Smooth muscle cell (in vitro differentiated cells): ENCODE data around the gene GMDS. TPM values are rescaled to one million over a fixed set of nuclear protein-coding genes. Genes with fewer than 3 reads are reported as not detected.

Experiments used
- DNase-seq: peaks from one replicate; lab custom pipeline; 2025; ENCODE audit not compliant: unreplicated experiment; lab: John Stamatoyannopoulos, UW
- H2AFZ ChIP-seq: fragments of 200-600 bp; sonication (generic); 2 replicates; pipeline ENCODE4 v1.6.0; 2016; ENCODE audit warnings: antibody characterized with exemption, low read depth, mild to moderate bottlenecking
- H3F3A ChIP-seq: fragments of 200-600 bp; sonication (generic); 2 replicates; pipeline ENCODE4 v1.6.0; 2017; ENCODE audit warnings: antibody characterized with exemption, low read depth
- H3K27ac ChIP-seq: fragments of 200-600 bp; sonication (generic); 2 replicates; pipeline ENCODE4 v1.5.1; 2016; ENCODE audit warnings: low read depth, mild to moderate bottlenecking
- H3K27me3 ChIP-seq: fragments of 200-600 bp; sonication (generic); 2 replicates; pipeline ENCODE4 v1.6.1; 2016; ENCODE audit warnings: low read depth, mild to moderate bottlenecking
- H3K36me3 ChIP-seq: fragments of 200-600 bp; sonication (generic); 2 replicates; pipeline ENCODE4 v1.5.1; 2016; ENCODE audit warnings: low read depth
- H3K4me1 ChIP-seq: fragments of 200-600 bp; sonication (generic); 2 replicates; pipeline ENCODE4 v1.5.1; 2016; ENCODE audit warnings: low read depth
- H3K4me2 ChIP-seq: fragments of 200-600 bp; sonication (generic); 2 replicates; pipeline ENCODE4 v1.6.0; 2016; ENCODE audit warnings: mild to moderate bottlenecking
- H3K4me3 ChIP-seq: fragments of 200-600 bp; sonication (generic); 2 replicates; pipeline ENCODE4 v1.5.1; 2016; ENCODE audit warnings: mild to moderate bottlenecking
- H3K79me2 ChIP-seq: fragments of 200-600 bp; sonication (generic); 2 replicates; pipeline ENCODE4 v1.6.0; 2016; ENCODE audit warnings: low read depth, mild to moderate bottlenecking
- H3K9ac ChIP-seq: fragments of 200-600 bp; sonication (generic); 2 replicates; pipeline ENCODE4 v1.6.0; 2016; ENCODE audit warnings: low read depth
- H3K9me3 ChIP-seq: fragments of 200-600 bp; sonication (generic); replicated peaks from 2 replicates; pipeline ENCODE4 v1.5.1; 2016; ENCODE audit warnings: low read depth
- H4K20me1 ChIP-seq: fragments of 200-600 bp; sonication (generic); 2 replicates; pipeline ENCODE4 v1.6.0; 2016; ENCODE audit warnings: low read depth
- WGBS: methylation state at CpG from one replicate; pipeline ENCODE4 v1.1.7; 2016; ENCODE audit warnings: low lambda C conversion rate; 5-methylcytosine and 5-hydroxymethylcytosine counted together
- polyA plus RNA-seq: library from polyadenylated mRNA; unstranded; fragments of >200 nt; fragmentation: Nextera tagmentation; extraction: Ambion mirVana; gene quantifications from 2 replicates; pipeline ENCODE4 v1.2.1, GENCODE V29; 2016
- total RNA-seq: library from RNA; depleted of rRNA; stranded (reverse); fragments of >200 nt; gene quantifications from 2 replicates; pipeline ENCODE4 v1.2.3, GENCODE V29; 2014
- TF ChIP-seq, protein P1 (sequence below): fragments of 200-600 bp; sonication (generic); IDR thresholded peaks from 2 replicates; pipeline ENCODE4 v1.5.1; 2017; ENCODE audit warnings: borderline replicate concordance, mild to moderate bottlenecking, antibody characterized with exemption; ENCODE audit not compliant: insufficient read depth, poor library complexity, severe bottlenecking

GMDS gene
- total and polyA plus RNA-seq, 2 experiments from 2014 or later, result 3.7 to 8.5 TPM

DNA sequence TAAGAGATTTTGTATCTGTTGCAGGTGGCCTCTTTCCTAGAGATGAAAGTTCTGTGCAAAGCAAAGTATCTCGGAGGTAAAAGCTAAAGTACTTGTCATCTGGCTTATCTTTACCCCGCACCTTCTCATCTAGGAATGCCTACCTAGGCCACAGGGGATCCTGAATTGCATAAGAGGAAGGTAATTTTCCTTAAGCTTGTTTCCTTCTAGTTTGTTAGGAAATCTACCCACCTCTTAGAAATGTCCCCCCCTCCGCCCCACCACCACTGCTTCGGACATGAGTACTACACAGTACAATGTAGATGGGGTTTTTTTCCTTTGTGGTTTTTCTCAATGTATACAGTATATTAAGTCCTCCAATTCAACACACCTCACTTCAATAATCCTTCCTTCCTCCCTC is 614.2 kb downstream of the GMDS start:
- TF ChIP-seq, protein P1, sequence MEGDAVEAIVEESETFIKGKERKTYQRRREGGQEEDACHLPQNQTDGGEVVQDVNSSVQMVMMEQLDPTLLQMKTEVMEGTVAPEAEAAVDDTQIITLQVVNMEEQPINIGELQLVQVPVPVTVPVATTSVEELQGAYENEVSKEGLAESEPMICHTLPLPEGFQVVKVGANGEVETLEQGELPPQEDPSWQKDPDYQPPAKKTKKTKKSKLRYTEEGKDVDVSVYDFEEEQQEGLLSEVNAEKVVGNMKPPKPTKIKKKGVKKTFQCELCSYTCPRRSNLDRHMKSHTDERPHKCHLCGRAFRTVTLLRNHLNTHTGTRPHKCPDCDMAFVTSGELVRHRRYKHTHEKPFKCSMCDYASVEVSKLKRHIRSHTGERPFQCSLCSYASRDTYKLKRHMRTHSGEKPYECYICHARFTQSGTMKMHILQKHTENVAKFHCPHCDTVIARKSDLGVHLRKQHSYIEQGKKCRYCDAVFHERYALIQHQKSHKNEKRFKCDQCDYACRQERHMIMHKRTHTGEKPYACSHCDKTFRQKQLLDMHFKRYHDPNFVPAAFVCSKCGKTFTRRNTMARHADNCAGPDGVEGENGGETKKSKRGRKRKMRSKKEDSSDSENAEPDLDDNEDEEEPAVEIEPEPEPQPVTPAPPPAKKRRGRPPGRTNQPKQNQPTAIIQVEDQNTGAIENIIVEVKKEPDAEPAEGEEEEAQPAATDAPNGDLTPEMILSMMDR, result no peak
- Histone ChIP-seq H4K20me1 (no peaks in the 10 kb centered on the region), H2AFZ (no peak overlapping the region), H3K27ac (no peak overlapping the region), H3K79me2 (no peaks in the 10 kb centered on the region), H3K4me1 (no peaks in the 10 kb centered on the region), H3K36me3 (no peaks in the 10 kb centered on the region), H3K9ac (no peak overlapping the region), H3K4me2 (peak overlapping the region; percentile 4), H3K27me3 (peaks cover 67% of the 10 kb centered on the region), H3K4me3 (no peak overlapping the region), H3F3A (no peaks in the 10 kb centered on the region), H3K9me3 (no peaks in the 10 kb centered on the region)
- WGBS, result 80% methylated on average over 4 of the region's 4 CpGs
- DNase-seq, result no peak

DNA sequence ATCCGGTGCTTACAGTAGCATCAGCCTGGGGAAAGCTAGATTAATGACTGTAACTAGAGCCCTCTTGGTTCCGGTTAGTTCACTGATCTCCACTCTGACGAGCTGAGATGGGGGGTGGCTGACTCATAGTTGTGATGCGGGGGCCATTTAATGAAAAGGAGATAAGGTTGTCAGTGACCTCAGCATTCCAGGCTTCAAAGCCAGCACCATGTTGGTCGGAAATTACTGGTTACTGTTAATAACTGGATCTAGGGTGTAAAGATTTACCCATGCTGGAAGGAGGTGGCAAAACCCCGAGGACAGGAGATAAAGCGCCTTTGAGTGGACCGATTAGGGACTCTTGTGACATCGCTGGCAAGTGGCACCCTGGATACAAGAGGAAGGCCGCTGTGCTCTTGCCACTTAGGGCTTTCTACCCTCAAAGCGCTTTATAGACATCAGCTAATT is 614.6 kb downstream of the GMDS start:
- peak overlapping the region; percentile 4 for H3K4me2 ChIP-seq
- no peaks in the 10 kb centered on the region for H3F3A ChIP-seq
- H2AFZ ChIP-seq, result no peak overlapping the region
- H3K79me2 ChIP-seq, result no peaks in the 10 kb centered on the region
- TF ChIP-seq, protein P1, result no peak
- 35% methylated on average over 11 of the region's 11 CpGs for WGBS
- H3K9ac ChIP-seq, result no peak overlapping the region
- no peaks in the 10 kb centered on the region for H3K4me1 ChIP-seq
- H3K27ac ChIP-seq, result no peak overlapping the region
- H3K36me3 ChIP-seq, result no peaks in the 10 kb centered on the region
- DNase-seq, result no peak
- H3K4me3 ChIP-seq, result no peak overlapping the region
- H3K9me3 ChIP-seq, result no peaks in the 10 kb centered on the region
- no peaks in the 10 kb centered on the region for H4K20me1 ChIP-seq
- H3K27me3 ChIP-seq, result peaks cover 71% of the 10 kb centered on the region

DNA sequence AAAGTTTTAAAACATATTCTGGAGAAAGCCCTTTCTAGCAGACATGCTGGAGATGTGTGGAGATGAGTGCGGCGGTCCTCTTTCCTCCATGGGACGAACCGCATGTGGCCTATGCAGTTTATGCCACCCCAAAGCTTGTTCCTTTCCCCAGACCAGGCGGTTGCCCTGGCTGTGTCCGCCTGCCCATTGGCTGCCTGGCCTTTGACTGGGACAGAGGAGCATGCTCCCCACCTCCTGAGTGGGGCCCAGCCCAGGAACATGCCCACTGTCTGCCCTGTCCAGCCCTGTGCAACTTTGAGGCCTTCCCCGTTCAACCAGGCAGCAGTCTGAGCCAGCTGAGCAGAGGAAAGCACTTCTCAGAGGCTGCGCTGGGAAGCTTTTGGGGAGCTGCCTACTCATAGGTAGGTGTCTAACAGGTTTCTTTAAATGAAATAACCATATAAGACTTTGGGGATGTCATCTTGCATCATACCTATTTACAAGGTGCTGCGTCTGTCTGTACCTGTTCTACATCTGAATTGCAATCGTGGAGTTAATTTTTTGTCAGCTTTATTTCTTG is 615.1 kb downstream of the GMDS start:
- 89% methylated on average over 10 of the region's 10 CpGs for WGBS
- Histone ChIP-seq H3K4me2 (peak overlapping the region; percentile 4), H3K9ac (no peak overlapping the region), H4K20me1 (no peaks in the 10 kb centered on the region), H3K9me3 (no peaks in the 10 kb centered on the region), H3K4me1 (peaks cover 4% of the 10 kb centered on the region), H3F3A (no peaks in the 10 kb centered on the region), H3K79me2 (no peaks in the 10 kb centered on the region), H3K36me3 (no peaks in the 10 kb centered on the region), H3K27me3 (peaks cover 72% of the 10 kb centered on the region), H3K27ac (no peak overlapping the region), H3K4me3 (no peak overlapping the region), H2AFZ (no peak overlapping the region)
- TF ChIP-seq, protein P1, result no peak
- DNase-seq, result no peak

DNA sequence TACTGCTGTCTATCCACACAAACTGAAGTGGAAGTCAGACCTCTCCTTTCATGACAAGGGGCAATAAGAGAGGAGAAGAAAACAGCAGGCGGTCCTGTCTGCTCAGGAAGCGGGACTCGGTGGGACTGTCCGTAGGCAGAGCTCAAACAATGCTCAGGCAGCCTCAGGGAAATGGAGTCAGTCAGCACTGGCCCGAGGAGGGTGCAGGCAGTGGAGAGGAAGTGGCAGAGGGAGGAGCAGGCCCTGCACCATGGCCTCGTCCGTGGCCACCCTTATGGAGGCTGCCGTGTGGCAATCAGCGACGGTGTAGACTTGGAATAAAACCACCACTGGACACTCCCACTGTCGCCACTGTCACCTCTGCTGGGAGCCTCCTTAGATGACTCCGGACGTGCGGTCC is 616.1 kb downstream of the GMDS start:
- peaks cover 73% of the 10 kb centered on the region for H3K27me3 ChIP-seq
- 90% methylated on average over 14 of the region's 14 CpGs for WGBS

More for the DNA sequence above, 616.1 kb downstream of the GMDS start:
- TF ChIP-seq, protein P1, result no peak
- DNase-seq, result no peak
- Histone ChIP-seq H2AFZ (no peak overlapping the region), H3F3A (no peaks in the 10 kb centered on the region), H3K9ac (no peak overlapping the region), H3K9me3 (no peaks in the 10 kb centered on the region), H3K4me1 (peaks cover 12% of the 10 kb centered on the region), H4K20me1 (no peaks in the 10 kb centered on the region), H3K79me2 (no peaks in the 10 kb centered on the region), H3K4me3 (no peak overlapping the region), H3K36me3 (no peaks in the 10 kb centered on the region), H3K27ac (no peak overlapping the region), H3K4me2 (no peak overlapping the region)
